WTC11 (cell line): ENCODE results near the gene MNAT1.

Experiments used
- ATF1 ChIP-seq: sonication (generic); formaldehyde crosslinking; IDR thresholded peaks from 2 replicates; pipeline ENCODE4 v1.8.1; 2023; ENCODE audit warnings: mild to moderate bottlenecking, moderate library complexity, missing genetic modification reagents
- ESRRA ChIP-seq: sonication (generic); formaldehyde crosslinking; IDR thresholded peaks from 2 replicates; pipeline ENCODE4 v1.8.1; 2022; ENCODE audit warnings: mild to moderate bottlenecking, missing genetic modification reagents, borderline replicate concordance
- MAX ChIP-seq: sonication (generic); formaldehyde crosslinking; IDR thresholded peaks from 2 replicates; pipeline ENCODE4 v1.8.0; 2022; ENCODE audit warnings: mild to moderate bottlenecking, missing genetic modification reagents
- MXD4 ChIP-seq: fragments of 250-450 bp; sonication (Bioruptor Pico); IDR thresholded peaks from 2 replicates; pipeline ENCODE4 v1.8.0; 2021; ENCODE audit warnings: mild to moderate bottlenecking, moderate library complexity, borderline replicate concordance
- SMAD3 ChIP-seq: sonication (generic); formaldehyde crosslinking; IDR thresholded peaks from 2 replicates; pipeline ENCODE4 v1.8.0; 2022; ENCODE audit warnings: missing genetic modification reagents, mild to moderate bottlenecking, borderline replicate concordance
- SP1 ChIP-seq: sonication (generic); formaldehyde crosslinking; conservative IDR thresholded peaks from 2 replicates; pipeline ENCODE4 v1.8.1; 2022; ENCODE audit warnings: missing genetic modification reagents
- ZNF138 ChIP-seq: sonication (generic); formaldehyde crosslinking; conservative IDR thresholded peaks from 2 replicates; pipeline ENCODE4 v1.8.1; 2022; ENCODE audit warnings: mild to moderate bottlenecking, moderate library complexity, missing genetic modification reagents
- ZNF416 ChIP-seq: fragments of 250-450 bp; sonication (Bioruptor Pico); IDR thresholded peaks from 2 replicates; pipeline ENCODE4 v1.9.0; 2021; ENCODE audit warnings: mild to moderate bottlenecking, inconsistent platforms
- TF ChIP-seq, protein P1 (sequence below): fragments of 200-600 bp; IDR thresholded peaks from 2 replicates; pipeline ENCODE4 v1.8.0; 2022; ENCODE audit warnings: antibody characterized with exemption
- TF ChIP-seq, protein P2 (sequence below): sonication (generic); formaldehyde crosslinking; IDR thresholded peaks from 2 replicates; pipeline ENCODE4 v1.8.0; 2022; ENCODE audit warnings: mild to moderate bottlenecking, missing genetic modification reagents
- TF ChIP-seq, protein P3 (sequence below): sonication (generic); formaldehyde crosslinking; IDR thresholded peaks from 2 replicates; pipeline ENCODE4 v1.8.1; 2023; ENCODE audit warnings: mild to moderate bottlenecking, moderate library complexity, missing genetic modification reagents

DNA sequence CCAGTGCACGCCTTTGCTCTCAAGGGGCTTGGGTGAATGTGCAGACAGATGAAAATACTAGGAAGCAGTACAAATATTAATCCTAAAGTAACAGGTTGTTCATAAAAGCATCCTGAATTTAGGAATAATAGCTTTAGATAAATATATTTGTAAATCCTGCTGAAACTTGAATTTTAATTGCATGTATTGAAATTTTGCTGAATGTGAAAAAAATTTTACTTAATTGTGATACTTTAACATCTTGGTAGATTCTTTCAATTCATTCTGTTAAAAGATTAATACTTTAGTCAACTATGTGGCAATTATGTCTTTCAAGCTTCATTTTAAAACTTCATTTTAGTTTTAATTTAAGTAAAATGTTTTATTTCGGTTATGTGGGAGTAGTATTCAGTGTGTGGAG, 251.9 kb downstream of the MNAT1 start:
- TF ChIP-seq, protein P1, sequence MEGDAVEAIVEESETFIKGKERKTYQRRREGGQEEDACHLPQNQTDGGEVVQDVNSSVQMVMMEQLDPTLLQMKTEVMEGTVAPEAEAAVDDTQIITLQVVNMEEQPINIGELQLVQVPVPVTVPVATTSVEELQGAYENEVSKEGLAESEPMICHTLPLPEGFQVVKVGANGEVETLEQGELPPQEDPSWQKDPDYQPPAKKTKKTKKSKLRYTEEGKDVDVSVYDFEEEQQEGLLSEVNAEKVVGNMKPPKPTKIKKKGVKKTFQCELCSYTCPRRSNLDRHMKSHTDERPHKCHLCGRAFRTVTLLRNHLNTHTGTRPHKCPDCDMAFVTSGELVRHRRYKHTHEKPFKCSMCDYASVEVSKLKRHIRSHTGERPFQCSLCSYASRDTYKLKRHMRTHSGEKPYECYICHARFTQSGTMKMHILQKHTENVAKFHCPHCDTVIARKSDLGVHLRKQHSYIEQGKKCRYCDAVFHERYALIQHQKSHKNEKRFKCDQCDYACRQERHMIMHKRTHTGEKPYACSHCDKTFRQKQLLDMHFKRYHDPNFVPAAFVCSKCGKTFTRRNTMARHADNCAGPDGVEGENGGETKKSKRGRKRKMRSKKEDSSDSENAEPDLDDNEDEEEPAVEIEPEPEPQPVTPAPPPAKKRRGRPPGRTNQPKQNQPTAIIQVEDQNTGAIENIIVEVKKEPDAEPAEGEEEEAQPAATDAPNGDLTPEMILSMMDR, result no peak
- TF ChIP-seq ZNF416 (CRISPR knock-in tag) (no peak), MXD4 (CRISPR knock-in tag) (no peak), SP1 (no peak), MAX (no peak), SMAD3 (no peak), ATF1 (no peak), ESRRA (CRISPR knock-in tag) (no peak), ZNF138 (CRISPR knock-in tag) (no peak)
- TF ChIP-seq, protein P2, sequence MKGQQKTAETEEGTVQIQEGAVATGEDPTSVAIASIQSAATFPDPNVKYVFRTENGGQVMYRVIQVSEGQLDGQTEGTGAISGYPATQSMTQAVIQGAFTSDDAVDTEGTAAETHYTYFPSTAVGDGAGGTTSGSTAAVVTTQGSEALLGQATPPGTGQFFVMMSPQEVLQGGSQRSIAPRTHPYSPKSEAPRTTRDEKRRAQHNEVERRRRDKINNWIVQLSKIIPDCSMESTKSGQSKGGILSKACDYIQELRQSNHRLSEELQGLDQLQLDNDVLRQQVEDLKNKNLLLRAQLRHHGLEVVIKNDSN (CRISPR knock-in tag), result no peak
- TF ChIP-seq, protein P3, sequence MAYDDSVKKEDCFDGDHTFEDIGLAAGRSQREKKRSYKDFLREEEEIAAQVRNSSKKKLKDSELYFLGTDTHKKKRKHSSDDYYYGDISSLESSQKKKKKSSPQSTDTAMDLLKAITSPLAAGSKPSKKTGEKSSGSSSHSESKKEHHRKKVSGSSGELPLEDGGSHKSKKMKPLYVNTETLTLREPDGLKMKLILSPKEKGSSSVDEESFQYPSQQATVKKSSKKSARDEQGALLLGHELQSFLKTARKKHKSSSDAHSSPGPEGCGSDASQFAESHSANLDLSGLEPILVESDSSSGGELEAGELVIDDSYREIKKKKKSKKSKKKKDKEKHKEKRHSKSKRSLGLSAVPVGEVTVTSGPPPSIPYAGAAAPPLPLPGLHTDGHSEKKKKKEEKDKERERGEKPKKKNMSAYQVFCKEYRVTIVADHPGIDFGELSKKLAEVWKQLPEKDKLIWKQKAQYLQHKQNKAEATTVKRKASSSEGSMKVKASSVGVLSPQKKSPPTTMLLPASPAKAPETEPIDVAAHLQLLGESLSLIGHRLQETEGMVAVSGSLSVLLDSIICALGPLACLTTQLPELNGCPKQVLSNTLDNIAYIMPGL (CRISPR knock-in tag), result no peak
